BJ (cell line): Measurements from ENCODE around the gene CASP8. TPM values are rescaled to one million over a fixed set of nuclear protein-coding genes. Genes with fewer than 3 reads are reported as not detected.
A peak's percentile ranks its signal among the peaks of the same experiment; 100 is the strongest.

Experiments used
- CTCF ChIA-PET: fragments of 350-600 bp; formaldehyde crosslinking; extraction: SDS; loops from one replicate; lab custom pipeline; 2021; ENCODE audit warnings: antibody characterized with exemption, inconsistent platforms; lab: Yijun Ruan, JAX
- POLR2A ChIA-PET: fragments of 300-600 bp; sonication (Branson Sonifier 250); formaldehyde crosslinking; extraction: SDS; loops from one replicate; lab custom pipeline; 2021; ENCODE audit warnings: antibody characterized with exemption; lab: Charles Lee
- DNase-seq: peaks from one replicate; pipeline ENCODE4 v3.0.0-alpha.2; 2011; ENCODE audit warnings: low read depth
- H3K27me3 ChIP-seq: 2 replicates; pipeline ENCODE4 v1.6.0; 2011; ENCODE audit warnings: low read length; ENCODE audit not compliant: control insufficient read depth, insufficient read depth
- H3K36me3 ChIP-seq: 2 replicates; pipeline ENCODE4 v1.5.1; 2011; ENCODE audit warnings: low read length; ENCODE audit not compliant: control insufficient read depth, insufficient read depth
- H3K4me3 ChIP-seq: 2 replicates; pipeline ENCODE4 v1.5.1; 2011; ENCODE audit warnings: low read depth, mild to moderate bottlenecking, control low read depth, low read length
- polyA plus RNA-seq: library from polyadenylated mRNA; depleted of rRNA; stranded (reverse); fragments of >200 nt; gene quantifications from 2 replicates; pipeline ENCODE4 v1.2.3, GENCODE V29; 2011
- TF ChIP-seq, protein P1 (sequence below): IDR thresholded peaks from 2 replicates; pipeline ENCODE4 v1.5.1; 2011; ENCODE audit warnings: low read depth, mild to moderate bottlenecking, control low read depth, inconsistent platforms, low read length, moderate library complexity; ENCODE audit not compliant: insufficient read depth

CASP8 gene
- polyA plus RNA-seq, 1 experiment: 10.3 TPM

DNA sequence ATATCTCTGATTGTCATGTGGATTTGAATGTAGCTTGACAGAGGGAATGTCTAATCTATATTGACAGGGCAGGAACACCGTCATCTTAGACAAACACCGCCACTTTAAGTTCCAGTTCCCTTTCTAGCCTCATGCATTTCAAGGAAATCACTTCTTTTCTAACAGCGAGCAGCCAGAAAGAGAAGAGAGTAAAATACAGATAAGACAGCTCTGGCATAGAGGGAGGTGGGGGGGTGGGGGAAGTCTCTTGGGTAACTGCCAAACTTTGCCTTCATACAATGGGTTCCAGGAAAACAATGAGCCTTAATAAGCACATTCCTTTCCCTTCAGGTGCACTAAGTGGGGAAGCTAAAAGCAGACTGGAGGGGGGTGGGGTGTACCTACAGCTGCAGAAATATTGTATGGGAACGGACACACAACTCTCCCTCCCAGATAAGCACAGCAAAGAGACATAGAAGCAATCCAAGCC, 40.2 kb upstream of the CASP8 start:
- POLR2A ChIA-PET: no interaction called here

DNA sequence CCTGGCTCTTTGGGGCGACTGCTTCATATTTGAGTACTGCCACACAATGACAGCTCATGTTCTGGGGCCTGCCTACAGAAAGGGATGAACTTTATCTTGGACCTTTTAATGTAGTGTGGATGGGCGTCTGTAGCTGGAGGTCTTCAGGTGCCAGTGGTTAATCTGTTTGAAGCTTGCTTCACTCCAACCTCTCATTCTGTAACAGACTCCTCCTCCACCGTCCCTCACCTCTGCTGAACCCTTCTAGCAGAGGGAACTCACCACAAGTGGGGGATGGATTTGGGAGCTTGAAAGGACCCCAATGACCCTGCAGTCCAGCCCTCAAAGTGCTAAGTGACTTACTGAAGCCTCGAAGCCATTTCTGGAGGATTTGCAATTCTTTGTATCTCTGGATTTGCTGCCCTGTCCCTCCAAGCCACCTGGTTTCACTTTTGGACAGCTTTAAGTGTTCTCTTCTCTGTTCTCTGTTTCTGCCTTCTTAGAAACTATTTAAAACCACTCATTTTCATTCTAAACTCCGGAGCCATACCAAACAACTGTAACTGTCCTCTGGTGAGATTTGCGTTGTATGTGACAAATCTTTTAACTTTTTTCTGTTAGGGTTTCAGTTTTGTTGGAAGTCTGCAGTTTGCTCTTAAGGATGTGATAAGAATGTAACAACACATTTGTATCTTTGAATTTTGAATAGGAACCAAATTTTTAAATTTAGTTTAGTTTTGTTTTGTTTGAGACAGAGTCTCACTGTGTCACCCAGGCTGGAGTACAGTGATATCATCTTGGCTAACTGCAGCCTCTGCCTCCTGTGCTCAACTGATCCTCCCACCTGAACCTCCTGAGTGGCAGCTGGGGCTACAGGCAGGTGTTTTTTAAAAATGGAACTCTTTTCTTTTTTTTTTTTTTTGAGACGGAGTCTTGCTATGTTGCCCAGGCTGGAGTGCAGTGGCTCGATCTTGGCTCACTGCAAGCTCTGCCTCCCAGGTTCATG, 37.0 kb upstream of the CASP8 start:
- Histone ChIP-seq H3K36me3 (no peaks in the 10 kb centered on the region), H3K4me3 (no peak overlapping the region), H3K27me3 (no peaks in the 10 kb centered on the region)
- TF ChIP-seq, protein P1, sequence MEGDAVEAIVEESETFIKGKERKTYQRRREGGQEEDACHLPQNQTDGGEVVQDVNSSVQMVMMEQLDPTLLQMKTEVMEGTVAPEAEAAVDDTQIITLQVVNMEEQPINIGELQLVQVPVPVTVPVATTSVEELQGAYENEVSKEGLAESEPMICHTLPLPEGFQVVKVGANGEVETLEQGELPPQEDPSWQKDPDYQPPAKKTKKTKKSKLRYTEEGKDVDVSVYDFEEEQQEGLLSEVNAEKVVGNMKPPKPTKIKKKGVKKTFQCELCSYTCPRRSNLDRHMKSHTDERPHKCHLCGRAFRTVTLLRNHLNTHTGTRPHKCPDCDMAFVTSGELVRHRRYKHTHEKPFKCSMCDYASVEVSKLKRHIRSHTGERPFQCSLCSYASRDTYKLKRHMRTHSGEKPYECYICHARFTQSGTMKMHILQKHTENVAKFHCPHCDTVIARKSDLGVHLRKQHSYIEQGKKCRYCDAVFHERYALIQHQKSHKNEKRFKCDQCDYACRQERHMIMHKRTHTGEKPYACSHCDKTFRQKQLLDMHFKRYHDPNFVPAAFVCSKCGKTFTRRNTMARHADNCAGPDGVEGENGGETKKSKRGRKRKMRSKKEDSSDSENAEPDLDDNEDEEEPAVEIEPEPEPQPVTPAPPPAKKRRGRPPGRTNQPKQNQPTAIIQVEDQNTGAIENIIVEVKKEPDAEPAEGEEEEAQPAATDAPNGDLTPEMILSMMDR: no peak
- ChIA-PET POLR2A (interaction anchor here (0.6 kb wide), 1 partner anchor 41 kb away, joined by 3 read pairs; no protein-coding TSS in a partner anchor), CTCF (interaction anchor here (5.6 kb wide), 1 partner anchor 9 kb away, joined by 32 read pairs; no protein-coding TSS in a partner anchor)
- no peak for DNase-seq

More for the DNA sequence above, 40.2 kb upstream of the CASP8 start:
- no peak for DNase-seq
- Histone ChIP-seq H3K4me3 (no peak overlapping the region), H3K27me3 (no peaks in the 10 kb centered on the region), H3K36me3 (no peaks in the 10 kb centered on the region)
- CTCF ChIA-PET: interaction anchor here (1.3 to 5.6 kb wide), 3 partner anchors 10 to 319 kb away, joined by 5 to 32 read pairs (median 6); no protein-coding TSS in a partner anchor
- TF ChIP-seq, protein P1: no peak

DNA sequence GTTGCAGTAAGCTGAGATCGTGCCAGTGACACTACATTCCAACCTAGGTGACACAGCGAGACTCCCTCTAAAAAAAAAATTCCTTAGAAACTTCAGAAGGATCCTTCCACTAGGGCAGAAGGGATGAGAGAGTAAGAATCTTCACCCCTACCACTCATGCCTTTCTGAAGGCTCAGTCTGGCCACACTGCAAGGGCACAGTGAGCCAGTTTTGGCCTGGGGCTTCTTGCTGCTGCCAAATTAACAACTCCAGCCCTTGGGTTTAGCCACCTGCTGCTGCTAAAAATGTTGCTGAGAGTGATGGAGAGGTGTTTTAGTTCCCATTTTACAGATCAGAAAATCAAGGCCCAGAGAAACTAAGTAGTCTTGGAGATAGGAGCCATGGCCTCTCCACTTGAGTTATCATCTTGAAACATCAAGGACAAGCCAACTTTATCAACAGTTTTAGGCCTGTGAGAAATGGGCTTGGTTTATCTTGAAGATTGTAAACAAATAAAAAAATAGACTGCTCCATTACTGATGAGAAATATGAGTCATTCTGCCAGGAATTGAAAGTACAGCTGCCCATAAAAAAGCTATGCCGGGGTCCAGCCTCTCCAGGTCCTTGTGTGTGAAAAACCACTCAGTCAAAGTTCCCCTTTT, 31.9 kb upstream of the CASP8 start:
- ChIA-PET POLR2A (no interaction called here), CTCF (interaction anchor here (0.6 kb wide), 1 partner anchor 1219 kb away, joined by 3 read pairs; no protein-coding TSS in a partner anchor)
- Histone ChIP-seq H3K36me3 (no peaks in the 10 kb centered on the region), H3K4me3 (no peak overlapping the region), H3K27me3 (no peaks in the 10 kb centered on the region)
- peak; percentile 11 for DNase-seq
- TF ChIP-seq, protein P1: no peak

DNA sequence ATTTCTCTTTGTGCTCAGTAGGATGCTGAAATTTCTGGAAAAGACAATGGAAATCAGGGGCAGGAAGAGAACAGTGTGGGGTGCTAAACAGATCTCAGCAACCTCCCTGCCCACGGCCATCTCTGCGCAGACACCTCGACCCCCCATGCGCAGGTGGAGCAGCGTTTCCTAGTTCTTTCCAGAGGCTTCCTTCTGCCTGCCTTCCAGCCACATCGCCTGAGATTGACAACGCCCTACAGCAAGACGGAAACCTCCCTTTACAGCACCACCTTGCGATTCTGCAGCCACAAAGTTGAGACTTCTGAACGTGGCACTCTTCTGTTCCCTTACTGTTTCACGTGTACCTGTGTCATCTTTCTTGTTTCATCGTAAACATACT, 31.4 kb upstream of the CASP8 start:
- ChIA-PET CTCF (interaction anchor here (0.6 to 2.1 kb wide), 2 partner anchors 135 to 1218 kb away, joined by 3 to 6 read pairs; no protein-coding TSS in a partner anchor), POLR2A (no interaction called here)
- Histone ChIP-seq H3K36me3 (no peaks in the 10 kb centered on the region), H3K27me3 (no peaks in the 10 kb centered on the region), H3K4me3 (no peak overlapping the region)
- DNase-seq: no peak
- TF ChIP-seq, protein P1: no peak
